PFSK-1 (cell line): ENCODE results near the gene IGFBP6.

Experiments used
- FOXP2 ChIP-seq: optimal IDR thresholded peaks from 2 replicates; pipeline ENCODE3; 2011; ENCODE audit warnings: borderline replicate concordance, control low read depth, inconsistent platforms; ENCODE audit not compliant: insufficient read depth; ENCODE audit errors: extremely low read length, extremely low read depth
- POLR2AphosphoS5 ChIP-seq: IDR thresholded peaks from 2 replicates; pipeline ENCODE4 v1.6.1; 2012; ENCODE audit warnings: low read depth, mild to moderate bottlenecking, control low read depth, low read length, moderate library complexity
- SIN3A ChIP-seq: IDR thresholded peaks from 2 replicates; pipeline ENCODE4 v1.6.1; 2012; ENCODE audit warnings: mild to moderate bottlenecking, low read length, moderate library complexity, borderline replicate concordance; ENCODE audit not compliant: insufficient read depth
- TAF1 ChIP-seq: IDR thresholded peaks from 2 replicates; pipeline ENCODE4 v1.6.1; 2012; ENCODE audit warnings: low read length, control low read depth, borderline replicate concordance; ENCODE audit not compliant: insufficient read depth
- TF ChIP-seq, protein P1 (sequence below), 2 experiments: IDR thresholded peaks; 2 replicates each; pipeline versions ENCODE4 v1.6.1 to v1.8.0; 2011 to 2012; ENCODE audit warnings: low read depth in 2 of 2, low read length in 2 of 2, control low read depth in 1 of 2, inconsistent platforms in 1 of 2, mild to moderate bottlenecking in 1 of 2, moderate library complexity in 1 of 2; ENCODE audit not compliant: insufficient read depth in 1 of 2

DNA sequence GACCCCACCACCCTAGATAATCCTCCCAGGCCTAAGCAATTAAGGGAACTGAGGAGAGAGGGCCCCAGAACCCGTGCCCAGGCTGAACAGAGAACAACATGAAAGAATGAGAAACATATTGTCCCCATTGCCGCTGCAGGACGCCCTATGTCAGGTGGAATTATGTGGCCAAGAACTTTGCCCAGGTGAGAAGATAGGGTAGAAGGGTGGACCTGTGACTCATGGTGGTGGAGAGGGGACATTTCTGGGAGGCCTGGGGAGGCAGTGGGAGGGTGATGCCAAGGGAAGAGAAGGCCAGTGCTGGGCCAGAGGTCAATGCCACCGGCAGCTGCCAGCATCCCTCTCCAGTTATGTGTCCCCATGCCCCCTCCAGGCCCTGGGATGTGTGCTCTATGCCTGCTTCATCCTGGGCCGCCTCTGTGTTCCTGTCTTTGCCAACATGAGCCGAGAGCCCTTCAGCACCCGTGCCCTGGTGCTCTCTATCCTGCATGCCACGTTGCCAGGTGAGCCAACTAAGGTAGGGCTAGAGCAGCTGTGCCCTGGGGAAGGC lies 21.4 kb downstream of the IGFBP6 start:
- TF ChIP-seq, protein P1, sequence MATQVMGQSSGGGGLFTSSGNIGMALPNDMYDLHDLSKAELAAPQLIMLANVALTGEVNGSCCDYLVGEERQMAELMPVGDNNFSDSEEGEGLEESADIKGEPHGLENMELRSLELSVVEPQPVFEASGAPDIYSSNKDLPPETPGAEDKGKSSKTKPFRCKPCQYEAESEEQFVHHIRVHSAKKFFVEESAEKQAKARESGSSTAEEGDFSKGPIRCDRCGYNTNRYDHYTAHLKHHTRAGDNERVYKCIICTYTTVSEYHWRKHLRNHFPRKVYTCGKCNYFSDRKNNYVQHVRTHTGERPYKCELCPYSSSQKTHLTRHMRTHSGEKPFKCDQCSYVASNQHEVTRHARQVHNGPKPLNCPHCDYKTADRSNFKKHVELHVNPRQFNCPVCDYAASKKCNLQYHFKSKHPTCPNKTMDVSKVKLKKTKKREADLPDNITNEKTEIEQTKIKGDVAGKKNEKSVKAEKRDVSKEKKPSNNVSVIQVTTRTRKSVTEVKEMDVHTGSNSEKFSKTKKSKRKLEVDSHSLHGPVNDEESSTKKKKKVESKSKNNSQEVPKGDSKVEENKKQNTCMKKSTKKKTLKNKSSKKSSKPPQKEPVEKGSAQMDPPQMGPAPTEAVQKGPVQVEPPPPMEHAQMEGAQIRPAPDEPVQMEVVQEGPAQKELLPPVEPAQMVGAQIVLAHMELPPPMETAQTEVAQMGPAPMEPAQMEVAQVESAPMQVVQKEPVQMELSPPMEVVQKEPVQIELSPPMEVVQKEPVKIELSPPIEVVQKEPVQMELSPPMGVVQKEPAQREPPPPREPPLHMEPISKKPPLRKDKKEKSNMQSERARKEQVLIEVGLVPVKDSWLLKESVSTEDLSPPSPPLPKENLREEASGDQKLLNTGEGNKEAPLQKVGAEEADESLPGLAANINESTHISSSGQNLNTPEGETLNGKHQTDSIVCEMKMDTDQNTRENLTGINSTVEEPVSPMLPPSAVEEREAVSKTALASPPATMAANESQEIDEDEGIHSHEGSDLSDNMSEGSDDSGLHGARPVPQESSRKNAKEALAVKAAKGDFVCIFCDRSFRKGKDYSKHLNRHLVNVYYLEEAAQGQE (IDR thresholded peaks at IDR 0.05; ENCODE audit: insufficient read depth in 1 of 2, low read depth in 2 of 2, low read length in 2 of 2): no peak
- TF ChIP-seq TAF1: no peak
- no peak for TF ChIP-seq POLR2AphosphoS5
- TF ChIP-seq SIN3A: no peak
- no peak for TF ChIP-seq FOXP2
